Stimulated activated naive B cell treated with anti-CD40 and anti-IgM and Interleukin-4, amounts not matched to agents 10 μg/mL and 1 μg/mL and 100 μg/mL, for 72 hours (primary cell): Measurements from ENCODE around the gene OR10A2.
"Not testable (repeated sequence)": the region's sequence is repeated elsewhere in the genome, so short reads cannot be mapped to it uniquely, and the experiment has no call there.

Source experiments
- ATAC-seq, 2 donors: fragments of 150-1000 bp; cut with Tn5 transposase; replicated peaks; 2 replicates each; pipeline ENCODE4 v1.10.0; 2021; ENCODE audit warnings: moderate library complexity in 1 of 2
- DNase-seq: peaks from one replicate; pipeline ENCODE4 v3.0.0; 2021
- H3K27ac Mint-ChIP-seq: one replicate; pipeline ENCODE4 v1.8.0; 2022; ENCODE audit warnings: mild to moderate bottlenecking, mixed read lengths
- H3K27me3 Mint-ChIP-seq, 2 donors: one replicate each; pipeline ENCODE4 v1.8.0; 2022; ENCODE audit warnings: mixed read lengths in 2 of 2
- H3K36me3 Mint-ChIP-seq, 2 donors: one replicate each; pipeline ENCODE4 v1.8.0; 2022; ENCODE audit warnings: mixed read lengths in 2 of 2, mild to moderate bottlenecking in 1 of 2
- H3K4me1 Mint-ChIP-seq, 2 donors: one replicate each; pipeline ENCODE4 v1.8.0; 2022; ENCODE audit warnings: mixed read lengths in 2 of 2, mild to moderate bottlenecking in 1 of 2
- H3K4me3 Mint-ChIP-seq, 2 donors: one replicate each; pipeline ENCODE4 v1.8.0; 2022; ENCODE audit warnings: mild to moderate bottlenecking in 2 of 2, mixed read lengths in 2 of 2, moderate library complexity in 1 of 2
- H3K9me3 Mint-ChIP-seq, 2 donors: one replicate each; pipeline ENCODE4 v1.8.0; 2022; ENCODE audit warnings: mixed read lengths in 2 of 2, mild to moderate bottlenecking in 1 of 2

The OR10A2 gene

GRCh38 chr11:6854801-6855200, 8.1 kb upstream of the OR10A2 start:
- H3K27me3 Mint-ChIP-seq, result peaks cover 9 to 16% of the 10 kb centered on the region in 2 donors
- H3K27ac Mint-ChIP-seq, H3K4me3 Mint-ChIP-seq, ATAC-seq, H3K36me3 Mint-ChIP-seq, DNase-seq, H3K4me1 Mint-ChIP-seq: not testable (repeated sequence)
- peaks cover 12 to 14% of the 10 kb centered on the region in 2 donors for H3K9me3 Mint-ChIP-seq

DNA sequence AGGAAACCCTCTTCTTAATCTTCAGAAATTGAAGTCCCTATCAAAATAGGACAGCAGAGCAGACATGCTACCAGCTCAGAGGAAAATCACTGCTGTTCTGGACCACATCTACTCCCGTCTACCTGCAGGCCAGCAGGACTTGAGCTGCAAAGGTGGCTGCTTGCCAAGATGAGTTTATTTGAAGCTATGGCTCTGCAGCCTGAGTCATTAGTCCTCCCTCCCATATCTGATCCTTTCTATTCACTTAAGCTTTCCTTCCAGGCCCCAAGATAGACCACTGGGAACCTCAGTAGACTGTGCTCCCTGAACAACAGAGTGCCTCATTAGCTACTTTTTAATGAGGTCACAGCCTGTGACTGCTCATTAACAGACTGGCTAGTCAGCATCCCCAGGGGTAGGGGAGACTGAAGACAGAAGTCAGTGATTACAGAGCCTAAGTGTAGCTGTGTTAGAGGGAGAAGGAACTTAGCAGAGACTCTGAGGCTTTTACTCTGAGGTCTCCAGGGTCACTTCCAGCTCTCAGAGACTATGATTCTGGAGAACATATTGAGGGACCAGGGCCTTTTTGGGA, 6.8 kb upstream of the OR10A2 start:
- DNase-seq, result no peak
- Mint-ChIP-seq H3K36me3 (peaks cover 3 to 7% of the 10 kb centered on the region in 2 donors), H3K27ac (no peak overlapping the region), H3K4me3 (no peak overlapping the region), H3K9me3 (peaks cover 9 to 13% of the 10 kb centered on the region in 2 donors), H3K27me3 (peaks cover 10 to 19% of the 10 kb centered on the region in 2 donors), H3K4me1 (no peaks in the 10 kb centered on the region)
- no peak for ATAC-seq

- Mint-ChIP-seq H3K4me3 (no peak overlapping the region), H3K9me3 (peaks cover 5 to 13% of the 10 kb centered on the region in 2 donors), H3K36me3 (peaks cover 3 to 7% of the 10 kb centered on the region in 2 donors), H3K27me3 (peaks cover 10 to 18% of the 10 kb centered on the region in 2 donors), H3K4me1 (no peaks in the 10 kb centered on the region), H3K27ac (no peak overlapping the region)
- no peak for ATAC-seq
- no peak for DNase-seq
Observed at GRCh38 chr11:6856871-6857270, 6.0 kb upstream of the OR10A2 start.

GRCh38 chr11:6864438-6864837, 1.6 kb downstream of the OR10A2 start:
- H3K27ac Mint-ChIP-seq, result no peak overlapping the region
- ATAC-seq (no peak), DNase-seq (no peak)
- H3K4me1 Mint-ChIP-seq, result no peaks in the 10 kb centered on the region
- peaks cover 0 to 6% of the 10 kb centered on the region in 2 donors for H3K9me3 Mint-ChIP-seq
- peaks cover 5 to 11% of the 10 kb centered on the region in 2 donors for H3K27me3 Mint-ChIP-seq
- no peak overlapping the region for H3K4me3 Mint-ChIP-seq
- H3K36me3 Mint-ChIP-seq, result peaks cover 0 to 3% of the 10 kb centered on the region in 2 donors

DNA sequence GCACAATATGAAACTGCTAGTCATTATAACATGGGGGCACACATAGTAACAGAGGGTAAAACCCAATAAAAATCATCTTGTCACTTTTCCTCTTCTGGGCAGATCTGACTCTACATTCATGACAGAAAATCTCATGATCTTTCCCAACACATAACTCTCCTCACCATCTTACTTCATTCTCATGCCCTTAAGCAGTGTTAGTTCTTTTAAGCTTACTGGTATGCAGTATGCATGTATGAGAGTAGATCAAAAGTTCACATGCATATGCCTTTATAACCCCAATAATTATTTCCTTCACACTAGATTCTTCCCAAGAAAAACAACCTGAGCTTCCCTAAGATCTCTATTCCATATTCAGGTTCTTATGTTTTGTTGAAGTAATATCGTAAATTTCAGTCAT, 8.4 kb downstream of the OR10A2 start:
- Mint-ChIP-seq H3K27me3 (peaks cover 0 to 28% of the 10 kb centered on the region in 2 donors), H3K4me3 (no peak overlapping the region), H3K9me3 (no peaks in the 10 kb centered on the region), H3K27ac (no peak overlapping the region), H3K36me3 (no peaks in the 10 kb centered on the region), H3K4me1 (no peaks in the 10 kb centered on the region)
- ATAC-seq, result no peak
- DNase-seq, result no peak

DNA sequence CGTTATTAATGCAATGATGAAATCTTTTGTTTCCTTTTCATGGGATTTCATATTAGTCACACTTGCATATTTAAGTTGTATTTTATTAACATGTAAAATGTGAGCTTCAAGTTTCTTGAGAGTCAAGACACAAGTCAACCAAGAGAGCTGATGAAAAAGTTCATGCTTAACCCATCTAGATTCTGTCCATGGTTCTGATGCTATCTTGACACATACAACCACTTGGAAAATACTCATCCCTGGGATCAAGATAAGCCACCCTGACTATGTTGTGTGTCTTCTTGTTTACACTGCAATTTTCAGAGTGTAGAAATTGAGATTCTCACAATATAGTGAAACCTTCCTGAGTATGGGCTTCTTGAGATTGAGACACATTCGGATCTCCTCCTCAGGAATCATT, 12.9 kb downstream of the OR10A2 start:
- no peaks in the 10 kb centered on the region for H3K36me3 Mint-ChIP-seq
- no peak overlapping the region for H3K4me3 Mint-ChIP-seq
- H3K9me3 Mint-ChIP-seq, result no peaks in the 10 kb centered on the region
- ATAC-seq, result no peak
- H3K27ac Mint-ChIP-seq, result no peak overlapping the region
- peaks cover 0 to 20% of the 10 kb centered on the region in 2 donors for H3K27me3 Mint-ChIP-seq
- no peaks in the 10 kb centered on the region for H3K4me1 Mint-ChIP-seq
- no peak for DNase-seq

DNA sequence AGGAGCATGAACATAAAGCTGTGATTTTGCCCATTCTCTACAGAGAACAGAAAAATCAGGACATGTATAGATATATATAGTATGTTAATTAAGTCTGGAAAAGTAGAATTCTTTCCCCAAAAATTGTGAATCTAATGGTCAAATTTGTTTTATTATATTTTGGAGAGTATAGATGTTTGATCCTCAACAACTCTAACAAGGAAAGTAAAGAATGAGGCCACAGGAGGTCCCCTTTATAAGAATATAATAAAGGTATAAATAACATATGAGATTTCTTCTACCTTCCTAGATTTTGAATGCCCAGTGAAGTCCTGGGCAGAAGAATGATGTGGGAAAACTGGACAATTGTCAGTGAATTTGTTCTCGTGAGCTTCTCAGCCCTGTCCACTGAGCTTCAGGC, 13.5 kb downstream of the OR10A2 start, which contains the start of gene OR10A4:
Gene OR10A4 (plus strand): TSS at position 301 of the 400 bp plus-strand sequence. CDS start 23 bp downstream, at position 324.
- Mint-ChIP-seq H3K4me3 (no peak within 1 kb of the TSS), H3K36me3 (no peaks in the 10 kb centered on the region), H3K27ac (no peak within 1 kb of the TSS), H3K4me1 (no peaks in the 10 kb centered on the region), H3K27me3 (peaks cover 0 to 17% of the 10 kb centered on the region in 2 donors), H3K9me3 (no peaks in the 10 kb centered on the region)
- ATAC-seq, result no peak
- no peak for DNase-seq

DNA sequence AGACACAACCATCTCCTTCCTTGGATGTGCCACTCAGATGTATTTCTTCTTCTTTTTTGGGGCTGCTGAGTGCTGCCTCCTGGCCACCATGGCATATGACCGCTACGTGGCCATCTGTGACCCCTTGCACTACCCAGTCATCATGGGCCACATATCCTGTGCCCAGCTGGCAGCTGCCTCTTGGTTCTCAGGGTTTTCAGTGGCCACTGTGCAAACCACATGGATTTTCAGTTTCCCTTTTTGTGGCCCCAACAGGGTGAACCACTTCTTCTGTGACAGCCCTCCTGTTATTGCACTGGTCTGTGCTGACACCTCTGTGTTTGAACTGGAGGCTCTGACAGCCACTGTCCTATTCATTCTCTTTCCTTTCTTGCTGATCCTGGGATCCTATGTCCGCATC, 14.1 kb downstream of the OR10A2 start:
- Mint-ChIP-seq H3K27me3 (peaks cover 0 to 15% of the 10 kb centered on the region in 2 donors), H3K4me1 (no peaks in the 10 kb centered on the region), H3K36me3 (no peaks in the 10 kb centered on the region), H3K9me3 (no peaks in the 10 kb centered on the region), H3K4me3 (no peak overlapping the region), H3K27ac (no peak overlapping the region)
- ATAC-seq, result no peak
- DNase-seq, result no peak

- Mint-ChIP-seq H3K27me3 (peaks cover 11 to 15% of the 10 kb centered on the region in 2 donors), H3K27ac (no peak overlapping the region), H3K4me1 (no peaks in the 10 kb centered on the region), H3K36me3 (no peaks in the 10 kb centered on the region), H3K9me3 (peaks cover 0 to 2% of the 10 kb centered on the region in 2 donors), H3K4me3 (no peak overlapping the region)
- ATAC-seq, result no peak
- no peak for DNase-seq
Observed at GRCh38 chr11:6882751-6883150, 19.9 kb downstream of the OR10A2 start.

DNA sequence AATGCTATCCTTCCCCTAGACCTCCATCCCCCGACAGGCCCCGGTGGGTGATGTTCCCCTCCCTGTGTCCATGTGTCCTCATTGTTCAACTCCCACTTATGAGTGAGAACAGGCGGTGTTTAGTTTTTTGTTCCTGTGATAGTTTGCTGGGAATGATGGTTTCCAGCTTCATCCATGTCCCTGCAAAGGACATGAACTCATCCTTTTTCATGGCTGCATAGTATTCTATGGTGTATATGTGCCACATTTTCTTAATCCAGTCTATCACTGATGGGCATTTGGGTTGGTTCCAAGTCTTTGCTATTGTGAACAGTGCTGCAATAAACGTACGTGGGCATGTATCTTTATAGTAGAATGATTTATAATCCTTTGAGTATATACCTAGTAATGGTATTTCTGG, 24.9 kb downstream of the OR10A2 start:
- not testable (repeated sequence) for H3K27ac Mint-ChIP-seq, DNase-seq, ATAC-seq, H3K36me3 Mint-ChIP-seq, H3K9me3 Mint-ChIP-seq, H3K4me3 Mint-ChIP-seq, H3K4me1 Mint-ChIP-seq
- peaks cover 11 to 24% of the 10 kb centered on the region in 2 donors for H3K27me3 Mint-ChIP-seq

DNA sequence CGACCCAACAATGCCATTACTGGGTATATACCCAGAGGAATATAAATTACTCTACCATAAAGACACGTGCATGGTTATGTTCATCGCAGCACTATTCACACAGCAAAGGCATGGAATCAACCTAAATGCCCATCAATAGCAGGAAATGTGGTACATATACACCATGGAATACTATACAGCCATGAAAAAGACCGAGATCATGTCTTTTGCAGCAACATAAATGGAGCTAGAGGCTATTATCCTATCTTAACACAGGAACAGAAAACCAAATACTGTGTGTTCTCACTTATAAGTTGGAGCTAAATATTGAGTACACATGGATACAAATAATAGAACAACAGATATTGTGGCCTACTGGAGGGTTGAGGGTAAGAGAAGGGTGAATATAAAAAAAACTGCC, 26.0 kb downstream of the OR10A2 start:
- peaks cover 0 to 2% of the 10 kb centered on the region in 2 donors for H3K9me3 Mint-ChIP-seq
- ATAC-seq (no peak), DNase-seq (no peak)
- no peaks in the 10 kb centered on the region for H3K36me3 Mint-ChIP-seq
- H3K27me3 Mint-ChIP-seq, result peaks cover 3 to 18% of the 10 kb centered on the region in 2 donors
- no peaks in the 10 kb centered on the region for H3K4me1 Mint-ChIP-seq
- H3K4me3 Mint-ChIP-seq, result no peak overlapping the region
- H3K27ac Mint-ChIP-seq, result no peak overlapping the region

DNA sequence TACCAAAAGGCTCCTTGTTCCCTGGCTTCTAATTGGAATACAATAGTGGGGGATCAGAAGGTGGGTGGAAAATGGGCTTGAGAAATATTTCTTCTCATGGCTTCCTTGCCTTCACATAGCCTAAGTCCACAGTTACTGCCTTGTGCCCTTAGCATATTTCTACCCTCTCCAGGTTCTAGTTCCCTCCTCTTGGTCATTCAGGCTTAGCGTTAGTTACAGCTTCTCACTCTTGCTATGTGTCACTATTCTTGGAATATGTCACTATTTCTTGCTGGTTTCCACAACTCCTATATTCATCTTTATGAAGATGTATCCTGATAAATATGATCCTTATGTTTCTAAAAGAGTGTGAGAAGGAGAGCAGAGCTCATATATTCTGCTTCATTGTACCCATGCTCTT, 27.0 kb downstream of the OR10A2 start:
- H3K27ac Mint-ChIP-seq, result no peak overlapping the region
- peaks cover 0 to 5% of the 10 kb centered on the region in 2 donors for H3K4me1 Mint-ChIP-seq
- no peak for DNase-seq
- peaks cover 0 to 2% of the 10 kb centered on the region in 2 donors for H3K9me3 Mint-ChIP-seq
- H3K27me3 Mint-ChIP-seq, result peaks cover 0 to 19% of the 10 kb centered on the region in 2 donors
- ATAC-seq, result peak in 1 of 2 donors; percentile 38
- no peaks in the 10 kb centered on the region for H3K36me3 Mint-ChIP-seq
- H3K4me3 Mint-ChIP-seq, result no peak overlapping the region

GRCh38 chr11:6892400-6892799, 29.5 kb downstream of the OR10A2 start, which contains the start of gene OR2D2:
Gene OR2D2 (minus strand): TSS chr11:6892500. CDS start chr11:6892500, 0 bp downstream.
- Mint-ChIP-seq H3K27ac (no peak within 1 kb of the TSS), H3K4me1 (peaks cover 0 to 12% of the 10 kb centered on the region in 2 donors), H3K36me3 (no peaks in the 10 kb centered on the region), H3K27me3 (peaks cover 7 to 23% of the 10 kb centered on the region in 2 donors), H3K9me3 (peaks cover 0 to 2% of the 10 kb centered on the region in 2 donors), H3K4me3 (no peak within 1 kb of the TSS)
- DNase-seq (no peak), ATAC-seq (no peak)

GRCh38 chr11:6894097-6894496, 31.2 kb downstream of the OR10A2 start:
- H3K9me3 Mint-ChIP-seq, result no peaks in the 10 kb centered on the region
- H3K27me3 Mint-ChIP-seq, result peaks cover 21 to 38% of the 10 kb centered on the region in 2 donors
- no peak for DNase-seq
- no peak overlapping the region for H3K27ac Mint-ChIP-seq
- H3K4me1 Mint-ChIP-seq, result peaks cover 0 to 12% of the 10 kb centered on the region in 2 donors
- H3K36me3 Mint-ChIP-seq, result no peaks in the 10 kb centered on the region
- no peak for ATAC-seq
- no peak overlapping the region for H3K4me3 Mint-ChIP-seq

GRCh38 chr11:6895010-6895409, 32.2 kb downstream of the OR10A2 start:
- Mint-ChIP-seq H3K4me1 (peaks cover 0 to 12% of the 10 kb centered on the region in 2 donors), H3K27me3 (peaks cover 21 to 38% of the 10 kb centered on the region in 2 donors), H3K4me3 (no peak overlapping the region), H3K27ac (no peak overlapping the region), H3K36me3 (no peaks in the 10 kb centered on the region), H3K9me3 (no peaks in the 10 kb centered on the region)
- ATAC-seq (peak; percentile 97 to 98), DNase-seq (no peak)
